ENCODE data around the gene LENG9. TPM values are rescaled to one million over a fixed set of nuclear protein-coding genes. Genes with fewer than 3 reads are reported as not detected.

LENG9 gene
- total and polyA plus RNA-seq, 2 of the 13 experiments (the other 11 are each of a cell fraction or from before 2014, with no cell fraction given) = 0.75 to 2.9 TPM

- TF ChIP-seq ZBTB49 (CRISPR knock-in tag; IDR thresholded peaks at IDR 0.05; ENCODE audit: borderline replicate concordance) (0 out of 2 replicates have a peak, but pooled peaks have one; percentile 29), ZSCAN21 (CRISPR knock-in tag; IDR thresholded peaks at IDR 0.05; ENCODE audit: borderline replicate concordance) (peak; percentile 87; the same call in 1 of the 2 replicates), XRCC5 (optimal IDR thresholded peaks at IDR 0.05; ENCODE audit: low read length) (no peak), ZNF101 (CRISPR knock-in tag; IDR thresholded peaks at IDR 0.05; ENCODE audit: borderline replicate concordance, low read depth) (no peak; the same call in 1 of the 2 replicates), RELA (CRISPR knock-in tag; IDR thresholded peaks at IDR 0.05) (no peak), SKI (IDR thresholded peaks at IDR 0.05; ENCODE audit: partially characterized antibody) (peak; percentile 87), SETDB1 (CRISPR knock-in tag; IDR thresholded peaks at IDR 0.05; ENCODE audit: borderline replicate concordance) (no peak), AGO1 (IDR thresholded peaks at IDR 0.05; ENCODE audit: low read depth, low read length, poor library complexity, severe bottlenecking) (no peak), MLX (CRISPR knock-in tag; IDR thresholded peaks at IDR 0.05) (0 out of 2 replicates have a peak, but pooled peaks have one; percentile 9), ETV6 (CRISPR knock-in tag; conservative IDR thresholded peaks at IDR 0.05) (no peak), U2AF2 (IDR thresholded peaks at IDR 0.05; ENCODE audit: low read depth, low read length) (no peak), NFKBIZ (CRISPR knock-in tag; IDR thresholded peaks at IDR 0.05) (peak; percentile 24; the same call in 1 of the 2 replicates), ZBTB34 (CRISPR knock-in tag; IDR thresholded peaks at IDR 0.05) (no peak), CENPX (CRISPR knock-in tag; IDR thresholded peaks at IDR 0.05) (no peak), ZBTB26 (CRISPR knock-in tag; IDR thresholded peaks at IDR 0.05; ENCODE audit: borderline replicate concordance) (peak; percentile 54; the same call in 1 of the 2 replicates), ZNF30 (CRISPR knock-in tag; IDR thresholded peaks at IDR 0.05) (no peak), HNRNPH1 (optimal IDR thresholded peaks at IDR 0.05; ENCODE audit: low read depth, low read length) (no peak), CBX1 (IDR thresholded peaks at IDR 0.05; ENCODE audit: low read depth) (peak; percentile 25), GLMP (CRISPR knock-in tag; IDR thresholded peaks at IDR 0.05; ENCODE audit: borderline replicate concordance) (no peak), EEA1 (CRISPR knock-in tag; IDR thresholded peaks at IDR 0.05; ENCODE audit: borderline replicate concordance) (no peak), MAFF (IDR thresholded peaks at IDR 0.05; ENCODE audit: low read depth, low read length) (no peak), KLF9 (CRISPR knock-in tag; IDR thresholded peaks at IDR 0.05; ENCODE audit: low read depth) (no peak), PHF8 (CRISPR knock-in tag; IDR thresholded peaks at IDR 0.05) (peak; percentile 96)
Measured at GRCh38 chr19:54448774-54449700, 14.5 kb downstream of the LENG9 start, which contains the start of gene LENG8 (continued).

Data from HepG2 (cell line).